H7 (cell line): Measurements from ENCODE around the gene LRRC74A. TPM values are rescaled to one million over a fixed set of nuclear protein-coding genes. Genes with fewer than 3 reads are reported as not detected.

Experiments
- DNase-seq: peaks from one replicate; pipeline ENCODE4 v3.0.0; 2012
- H3K27me3 ChIP-seq: 2 replicates; pipeline ENCODE4 v1.6.0; 2011; ENCODE audit warnings: mild to moderate bottlenecking, low read length; ENCODE audit not compliant: control insufficient read depth, insufficient read depth
- H3K36me3 ChIP-seq: replicated peaks from 2 replicates; pipeline ENCODE4 v1.5.1; 2011; ENCODE audit warnings: low read length; ENCODE audit not compliant: control insufficient read depth, insufficient read depth
- H3K4me3 ChIP-seq: 2 replicates; pipeline ENCODE4 v1.5.1; 2011; ENCODE audit warnings: low read depth, mild to moderate bottlenecking, control low read depth, low read length, moderate library complexity; ENCODE audit not compliant: insufficient read depth
- total RNA-seq: library from RNA; depleted of rRNA; stranded (reverse); fragments of >200 nt; shearing (Covaris generic); gene quantifications from 2 replicates; pipeline ENCODE4 v1.2.3, GENCODE V29; 2014

LRRC74A gene
- total RNA-seq, 1 experiment from 2014 or later = not detected

DNA sequence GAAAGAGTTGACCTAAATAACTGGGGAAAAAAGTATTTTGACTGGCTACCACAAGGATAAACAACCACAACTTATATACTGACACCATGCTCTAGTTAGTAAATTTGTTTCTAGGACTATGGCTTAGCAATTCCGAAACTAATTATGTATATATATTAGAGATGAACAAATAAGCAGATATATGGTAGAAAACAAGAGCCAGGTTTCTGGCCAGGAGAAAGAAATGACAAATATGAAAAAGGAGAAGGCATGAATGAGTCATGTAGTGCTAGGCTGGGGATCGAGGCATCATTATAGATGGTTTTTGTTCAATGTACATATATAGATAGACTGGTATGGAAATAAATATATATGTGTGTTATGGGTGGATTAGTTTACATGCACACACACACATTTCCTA, 5.5 kb upstream of the LRRC74A start:
- no peak for DNase-seq

DNA sequence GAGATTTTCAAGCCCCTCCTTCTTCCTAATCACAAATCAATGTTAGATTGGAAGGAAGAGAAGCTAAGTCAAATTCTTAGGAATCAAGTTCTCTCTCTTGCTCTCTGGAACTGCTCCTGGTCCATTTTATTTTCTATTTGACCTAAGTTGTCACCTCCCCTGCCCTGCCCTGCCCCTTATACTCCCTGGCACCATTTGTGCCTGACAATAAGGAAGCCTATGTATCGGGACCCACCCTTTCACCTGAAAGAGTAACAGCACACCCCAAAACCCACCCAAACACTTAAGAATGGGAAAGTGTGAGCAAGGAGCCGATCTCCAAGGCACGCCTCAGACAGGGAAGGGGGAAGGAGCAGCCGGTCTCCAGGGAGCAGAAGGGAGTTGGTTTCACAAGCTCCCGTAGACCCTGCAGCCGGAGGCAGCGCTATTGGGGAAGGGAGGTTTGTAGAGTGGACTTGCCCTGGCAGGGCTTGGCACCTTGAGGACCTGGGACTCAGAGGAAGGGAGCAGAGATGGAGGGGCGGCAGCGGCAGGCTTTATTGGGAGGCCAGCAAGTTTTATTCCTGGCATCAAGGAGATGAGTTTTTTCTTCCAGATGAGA, 1.6 kb downstream of the LRRC74A start:
- H3K27me3 ChIP-seq = no peaks in the 10 kb centered on the region
- DNase-seq = peak; percentile 41
- no peaks in the 10 kb centered on the region for H3K36me3 ChIP-seq
- H3K4me3 ChIP-seq = no peak overlapping the region

More for the DNA sequence above, 5.5 kb upstream of the LRRC74A start:
- no peaks in the 10 kb centered on the region; the same call in 1 of the 2 replicates for H3K27me3 ChIP-seq
- no peaks in the 10 kb centered on the region for H3K36me3 ChIP-seq
- H3K4me3 ChIP-seq = no peak overlapping the region

DNA sequence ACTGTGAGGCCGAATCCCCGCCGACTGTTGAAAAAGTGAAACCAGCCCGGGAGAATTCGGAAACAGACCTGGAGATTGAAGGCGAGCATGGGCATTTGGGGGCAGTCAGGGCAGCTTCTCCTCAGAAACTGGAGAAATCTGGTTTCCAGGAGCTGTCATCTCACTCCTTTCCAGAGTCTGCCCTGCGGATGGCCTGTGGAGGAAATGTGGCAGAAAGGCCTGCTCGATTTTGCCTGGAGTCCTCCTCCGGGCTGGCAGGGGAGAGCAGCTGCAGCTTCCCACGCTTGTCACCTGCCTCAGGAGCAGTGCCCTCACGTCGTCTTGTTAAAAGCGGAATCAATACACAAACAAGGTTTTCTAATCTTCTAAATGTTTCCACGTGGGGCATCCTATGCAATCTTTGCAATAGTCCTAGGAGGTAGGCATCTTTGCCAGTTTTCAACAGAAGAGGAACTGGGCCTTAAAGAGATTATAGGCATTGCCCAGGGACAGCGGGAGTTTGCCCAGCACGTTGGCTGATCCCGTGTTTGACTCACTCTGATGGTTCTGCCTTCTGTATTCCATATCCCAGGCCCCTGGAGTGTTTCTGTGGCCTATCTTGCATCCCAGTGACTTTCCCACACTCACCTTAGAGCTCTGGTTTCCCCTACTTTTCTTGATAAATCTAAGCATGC, 2.3 kb downstream of the LRRC74A start:
- no peaks in the 10 kb centered on the region for H3K36me3 ChIP-seq
- no peak for DNase-seq
- H3K27me3 ChIP-seq = no peaks in the 10 kb centered on the region
- H3K4me3 ChIP-seq = no peak overlapping the region

DNA sequence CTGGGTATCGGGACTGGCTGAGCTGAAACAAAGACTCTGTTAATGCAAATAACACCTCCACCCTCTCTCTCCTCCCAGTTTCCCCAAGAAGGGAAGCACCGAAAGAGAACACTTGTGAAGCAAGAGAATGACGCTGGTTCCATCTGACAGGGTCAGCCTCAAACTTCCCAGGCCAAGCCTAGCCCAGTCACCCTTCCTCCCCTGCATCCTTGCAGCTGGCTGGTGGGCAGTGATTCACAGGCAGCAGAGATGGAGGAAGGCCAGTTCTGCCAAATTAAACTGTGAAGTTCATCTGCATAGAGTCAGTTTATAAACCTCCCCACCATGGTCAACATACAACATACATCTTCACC, 2.8 kb downstream of the LRRC74A start:
- H3K4me3 ChIP-seq = no peak overlapping the region
- H3K36me3 ChIP-seq = no peaks in the 10 kb centered on the region
- H3K27me3 ChIP-seq = no peaks in the 10 kb centered on the region
- DNase-seq = peak; percentile 46

DNA sequence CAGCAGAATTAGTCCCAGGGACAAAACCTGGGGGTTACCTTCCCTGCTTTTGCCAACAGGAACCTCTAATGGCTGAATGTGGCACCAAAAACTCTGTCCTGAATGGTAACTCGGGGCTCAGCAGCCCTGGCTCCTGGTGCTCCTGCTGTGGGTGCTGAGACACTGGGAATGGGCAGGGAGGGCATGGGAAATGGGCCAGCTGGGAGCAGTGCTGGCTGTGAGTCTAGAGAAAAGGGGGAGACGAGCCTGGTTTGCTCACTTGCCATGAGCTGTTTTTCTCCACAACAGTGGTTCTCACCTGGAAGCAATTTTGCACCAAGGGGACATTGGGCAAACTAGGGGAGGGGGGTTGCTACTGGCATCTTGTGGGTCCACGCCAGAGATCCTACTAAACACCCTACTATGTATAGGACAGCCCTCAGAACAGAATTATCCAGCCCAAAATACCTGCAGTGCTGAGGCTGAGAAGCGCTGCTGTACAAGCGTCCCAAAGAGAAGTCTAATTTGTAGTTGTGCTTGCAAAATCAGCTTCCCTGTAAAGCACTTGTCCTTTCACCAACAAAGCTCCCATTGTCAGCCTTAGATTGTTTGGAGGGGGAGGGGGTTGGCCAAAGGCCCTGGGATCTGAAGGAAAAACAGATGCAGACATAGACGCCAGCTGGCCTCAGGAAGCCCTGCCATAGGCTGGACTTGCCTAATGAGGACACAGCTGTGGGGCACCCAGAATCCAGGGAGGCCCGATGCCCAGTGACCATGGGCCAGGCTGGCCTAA, 3.6 kb downstream of the LRRC74A start:
- peak; percentile 46 for DNase-seq
- Histone ChIP-seq H3K27me3 (no peaks in the 10 kb centered on the region), H3K36me3 (no peaks in the 10 kb centered on the region), H3K4me3 (no peak overlapping the region)

DNA sequence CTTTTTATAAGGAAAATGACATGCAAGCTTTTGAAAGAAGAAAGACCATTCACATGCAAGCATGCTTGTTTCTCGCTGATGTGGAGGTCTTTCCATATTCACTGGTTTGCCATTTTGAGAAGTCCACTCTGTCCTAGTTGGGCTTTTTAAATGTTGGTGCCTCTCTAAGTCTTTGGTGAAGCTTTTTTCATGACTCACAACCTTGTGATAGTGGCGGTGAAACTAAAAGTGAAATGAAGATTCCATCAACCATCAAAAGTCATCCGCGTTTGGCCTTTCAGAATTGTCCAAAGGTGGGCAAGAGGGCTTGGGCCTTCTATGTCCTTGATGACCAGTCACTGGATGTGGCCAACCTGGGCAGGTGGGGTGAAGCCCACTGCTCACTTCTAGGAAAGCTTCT, 4.3 kb downstream of the LRRC74A start:
- H3K4me3 ChIP-seq = no peak overlapping the region
- no peaks in the 10 kb centered on the region for H3K36me3 ChIP-seq
- H3K27me3 ChIP-seq = no peaks in the 10 kb centered on the region
- no peak for DNase-seq

DNA sequence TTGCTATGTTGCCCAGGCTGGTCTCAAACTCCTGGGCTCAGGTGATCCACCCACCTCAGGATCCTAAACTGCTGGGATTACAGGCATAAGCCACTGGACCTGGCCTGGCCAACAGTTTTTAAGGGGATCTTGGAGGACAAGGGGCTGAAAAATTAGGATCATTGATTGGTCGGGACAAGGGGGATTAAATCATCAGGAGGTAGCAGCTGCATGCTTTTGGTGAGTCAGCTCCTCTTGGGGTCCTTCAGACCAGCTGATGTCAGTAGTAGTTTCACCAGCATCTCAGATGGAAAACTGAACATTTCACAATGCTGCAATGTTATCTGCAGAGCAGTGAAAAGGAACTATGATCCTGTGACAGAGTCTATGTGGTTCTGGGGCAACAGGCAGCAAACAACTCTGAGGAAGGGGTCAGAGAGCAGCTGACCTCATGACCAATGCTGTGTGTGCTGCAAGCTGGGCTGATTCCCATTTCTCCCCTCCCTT, 6.3 kb downstream of the LRRC74A start:
- Histone ChIP-seq H3K27me3 (no peaks in the 10 kb centered on the region), H3K4me3 (no peak overlapping the region), H3K36me3 (no peaks in the 10 kb centered on the region)
- DNase-seq = no peak

DNA sequence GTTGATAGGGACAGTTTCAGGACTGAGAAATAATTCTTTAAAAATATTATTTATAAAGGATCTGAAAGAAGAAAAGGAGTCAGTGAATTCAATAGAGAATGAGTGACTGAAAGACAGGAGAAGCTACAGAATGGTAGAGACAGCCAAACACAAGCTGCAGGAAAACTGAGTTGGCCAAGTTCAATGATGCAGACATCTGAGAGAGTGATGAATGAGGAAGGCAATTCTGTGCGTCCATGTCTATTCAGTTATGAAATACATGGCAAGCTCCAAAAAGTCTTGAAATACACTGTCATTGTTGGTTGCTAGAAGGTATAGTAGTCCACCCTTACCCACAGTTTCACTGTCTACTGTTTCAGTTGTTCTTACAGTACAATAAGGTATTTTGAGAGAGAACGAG, 6.8 kb downstream of the LRRC74A start:
- no peaks in the 10 kb centered on the region for H3K27me3 ChIP-seq
- DNase-seq = no peak
- no peaks in the 10 kb centered on the region for H3K36me3 ChIP-seq
- no peak overlapping the region for H3K4me3 ChIP-seq

DNA sequence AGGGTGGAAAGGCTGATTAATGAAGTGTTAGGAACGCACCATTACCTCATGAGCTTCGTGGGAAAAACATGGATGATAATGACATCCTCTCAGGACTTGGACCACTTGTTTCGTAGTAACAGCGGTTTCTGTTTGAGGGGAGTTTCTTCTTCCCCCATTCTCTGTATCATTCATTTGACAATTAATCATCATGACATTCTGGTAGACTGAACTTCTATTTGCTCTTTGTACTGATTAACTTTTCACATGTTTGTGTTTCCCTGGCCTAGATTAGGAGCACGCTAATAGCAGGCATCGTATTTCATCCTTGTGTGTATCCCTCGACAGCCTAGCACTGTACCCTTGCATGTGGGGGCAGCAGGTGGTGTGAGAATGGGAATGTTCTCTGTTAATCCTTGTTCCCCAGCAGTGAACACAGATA, 8.0 kb downstream of the LRRC74A start:
- Histone ChIP-seq H3K27me3 (no peaks in the 10 kb centered on the region), H3K36me3 (no peaks in the 10 kb centered on the region), H3K4me3 (no peak overlapping the region)
- no peak for DNase-seq

DNA sequence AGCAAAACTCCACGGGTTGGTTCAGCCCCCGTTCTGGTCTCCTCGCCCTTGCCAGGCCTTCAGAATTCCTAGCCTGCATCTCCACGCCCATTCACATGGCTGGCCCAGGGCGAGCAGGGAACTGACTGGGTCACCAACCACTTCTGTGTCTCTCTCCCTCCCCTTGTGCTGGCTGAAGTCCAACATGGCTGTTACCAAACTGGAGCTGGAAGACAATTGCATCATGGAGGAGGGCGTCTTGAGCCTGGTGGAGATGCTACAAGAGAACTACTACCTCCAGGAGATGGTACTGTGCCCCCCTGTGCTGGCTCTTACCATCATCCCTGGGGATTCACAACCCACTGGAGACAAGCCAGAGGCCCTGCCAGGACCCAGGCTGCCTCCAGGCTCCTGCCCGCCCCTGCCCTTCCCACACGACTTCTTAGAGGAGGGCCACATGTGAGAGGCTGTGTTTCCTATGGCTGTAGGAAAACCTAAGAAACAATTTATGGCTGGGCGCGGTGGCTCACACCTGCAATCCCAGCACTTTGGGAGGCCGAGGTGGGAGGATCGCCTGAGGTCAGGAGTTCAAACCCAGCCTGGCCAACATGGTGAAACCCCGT, 9.9 kb downstream of the LRRC74A start:
- no peaks in the 10 kb centered on the region for H3K27me3 ChIP-seq
- DNase-seq = no peak
- no peaks in the 10 kb centered on the region for H3K36me3 ChIP-seq
- no peak overlapping the region for H3K4me3 ChIP-seq

DNA sequence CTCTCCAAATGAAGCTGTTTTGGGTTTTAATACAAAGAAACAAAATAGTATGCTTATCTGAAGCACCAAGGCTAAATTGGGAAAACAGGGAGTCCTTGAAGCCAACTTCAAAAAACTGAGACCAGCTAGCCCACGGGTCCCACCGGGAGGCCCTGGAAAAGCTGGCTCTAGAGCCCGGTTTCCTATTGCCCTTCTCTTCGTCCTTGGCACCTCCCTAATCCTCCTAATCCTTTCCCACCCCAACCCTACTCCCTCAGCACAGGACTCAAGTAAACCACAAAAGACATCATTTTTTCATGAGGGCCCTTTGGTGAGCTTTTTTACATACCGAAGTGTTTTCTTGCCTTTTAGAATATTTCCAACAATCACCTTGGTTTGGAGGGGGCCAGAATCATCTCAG, 11.3 kb downstream of the LRRC74A start:
- Histone ChIP-seq H3K4me3 (no peak overlapping the region), H3K27me3 (no peaks in the 10 kb centered on the region), H3K36me3 (no peaks in the 10 kb centered on the region)
- DNase-seq = peak; percentile 67

DNA sequence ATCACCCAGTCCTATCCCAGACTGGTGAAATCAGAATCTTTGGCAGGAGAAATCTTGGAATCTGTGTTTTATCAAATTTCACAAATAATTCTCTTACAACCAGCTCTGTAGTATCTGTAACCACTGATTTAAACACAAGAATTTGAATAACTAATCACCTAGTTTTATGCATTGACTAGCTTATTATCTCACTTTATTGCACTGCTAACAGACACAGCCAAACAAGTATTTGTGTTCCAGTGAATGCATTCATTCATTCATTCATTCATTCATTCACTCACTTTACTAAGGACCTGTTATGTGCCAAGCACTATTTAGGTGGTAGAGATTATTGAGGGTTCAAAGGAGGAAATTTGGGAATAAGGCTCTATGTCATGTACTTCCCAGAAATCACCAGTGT, 16.2 kb downstream of the LRRC74A start:
- no peak for DNase-seq
- Histone ChIP-seq H3K36me3 (no peaks in the 10 kb centered on the region), H3K4me3 (no peak overlapping the region), H3K27me3 (no peaks in the 10 kb centered on the region)

DNA sequence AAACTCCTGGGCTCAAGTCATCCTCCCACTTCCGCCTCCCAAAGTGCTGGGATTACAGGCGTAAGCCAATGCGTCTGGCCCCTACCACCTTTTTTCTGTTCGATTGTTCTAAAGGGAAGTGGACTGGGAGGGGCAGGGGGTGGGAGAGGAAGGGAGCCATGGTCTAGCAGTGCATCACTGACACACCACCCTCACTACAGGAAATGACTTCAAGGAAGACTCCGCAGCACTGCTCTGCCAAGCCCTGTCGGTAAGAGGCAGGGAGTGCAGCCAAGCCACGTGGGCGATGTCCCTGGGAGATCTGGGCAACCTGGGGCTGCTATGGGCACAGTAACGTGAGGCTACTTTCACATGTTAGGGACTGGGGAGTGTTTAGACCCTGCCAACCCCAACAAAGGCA, 18.0 kb downstream of the LRRC74A start:
- Histone ChIP-seq H3K4me3 (no peak overlapping the region), H3K27me3 (no peaks in the 10 kb centered on the region), H3K36me3 (no peaks in the 10 kb centered on the region)
- DNase-seq = peak; percentile 63

DNA sequence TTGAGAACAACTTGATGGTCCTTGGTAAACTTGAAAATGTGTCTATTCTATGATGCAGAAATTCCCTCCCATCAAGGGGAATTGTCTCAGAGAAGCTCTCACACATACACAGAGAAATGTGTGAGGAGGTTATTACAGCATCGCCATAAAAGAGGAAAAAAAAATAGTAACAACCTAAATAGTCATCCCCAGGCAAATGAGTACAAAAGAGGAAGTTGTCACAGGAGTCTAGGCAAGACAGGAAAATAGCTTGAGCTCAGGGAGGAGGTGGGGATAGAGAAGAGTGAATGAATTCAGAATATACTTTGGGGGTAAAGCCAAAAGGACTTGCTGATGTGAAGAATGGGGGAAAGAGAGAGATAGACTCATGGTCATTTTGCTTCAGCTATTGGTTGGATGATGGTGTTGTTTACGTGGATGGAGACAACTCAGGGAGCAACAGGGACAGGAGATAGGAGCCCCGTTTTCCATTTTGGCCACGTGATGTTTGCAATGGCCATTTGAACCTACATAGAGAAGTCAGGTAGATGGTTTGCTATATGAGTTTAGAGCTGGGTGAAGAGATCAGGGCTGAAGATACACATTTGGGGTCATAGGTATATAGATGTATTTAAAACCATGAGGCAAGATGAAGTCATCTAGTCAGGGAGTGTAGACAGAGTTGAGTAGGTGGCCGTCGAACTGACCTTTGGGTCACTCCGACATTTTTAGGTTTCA, 20.3 kb downstream of the LRRC74A start:
- DNase-seq = no peak
- Histone ChIP-seq H3K36me3 (no peaks in the 10 kb centered on the region), H3K4me3 (no peak overlapping the region), H3K27me3 (no peaks in the 10 kb centered on the region)
